Measurements from ENCODE around the gene P2RY1.

DNA sequence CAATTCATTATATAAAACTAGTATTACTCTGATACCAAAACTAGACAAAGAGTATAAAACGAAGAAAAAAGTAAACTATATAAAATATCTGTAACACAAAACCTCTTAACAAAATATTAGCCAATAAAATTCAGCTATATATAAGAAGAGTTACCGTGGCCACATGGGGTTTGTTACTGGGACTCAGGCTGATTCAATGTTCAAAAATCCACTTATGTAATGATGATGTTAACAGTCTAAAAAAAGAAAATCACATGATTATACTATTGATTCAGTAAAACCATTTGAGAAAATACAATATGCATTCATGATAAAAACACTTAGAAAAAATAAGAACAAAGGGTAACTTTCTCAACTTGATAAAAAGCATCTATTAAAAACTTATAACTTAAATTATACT is 18.3 kb downstream of the P2RY1 start:
- TF ChIP-seq CTCF (conservative IDR thresholded peaks at IDR 0.05; ENCODE audit: low read depth in 2 of 2) (no peak), POLR2AphosphoS5 (IDR thresholded peaks at IDR 0.05; ENCODE audit: low read depth) (no peak), EZH2 (IDR thresholded peaks at IDR 0.05; ENCODE audit: low read depth, unreplicated experiment) (no peak), EZH2phosphoT487 (IDR thresholded peaks at IDR 0.05; ENCODE audit: unreplicated experiment) (no peak), ZNF331 (CRISPR knock-in tag; IDR thresholded peaks at IDR 0.05; ENCODE audit: low read depth) (no peak), JUNB (IDR thresholded peaks at IDR 0.05; ENCODE audit: unreplicated experiment) (no peak), STAT1 (IDR thresholded peaks at IDR 0.05; ENCODE audit: unreplicated experiment) (no peak), CREB1 (CRISPR knock-in tag; IDR thresholded peaks at IDR 0.05; ENCODE audit: low read depth) (no peak), NANOG (IDR thresholded peaks at IDR 0.05; ENCODE audit: borderline replicate concordance) (no peak)
- TF ChIP-seq, protein P1, sequence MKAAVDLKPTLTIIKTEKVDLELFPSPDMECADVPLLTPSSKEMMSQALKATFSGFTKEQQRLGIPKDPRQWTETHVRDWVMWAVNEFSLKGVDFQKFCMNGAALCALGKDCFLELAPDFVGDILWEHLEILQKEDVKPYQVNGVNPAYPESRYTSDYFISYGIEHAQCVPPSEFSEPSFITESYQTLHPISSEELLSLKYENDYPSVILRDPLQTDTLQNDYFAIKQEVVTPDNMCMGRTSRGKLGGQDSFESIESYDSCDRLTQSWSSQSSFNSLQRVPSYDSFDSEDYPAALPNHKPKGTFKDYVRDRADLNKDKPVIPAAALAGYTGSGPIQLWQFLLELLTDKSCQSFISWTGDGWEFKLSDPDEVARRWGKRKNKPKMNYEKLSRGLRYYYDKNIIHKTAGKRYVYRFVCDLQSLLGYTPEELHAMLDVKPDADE (IDR thresholded peaks at IDR 0.05), result no peak
- TF ChIP-seq, protein P2, sequence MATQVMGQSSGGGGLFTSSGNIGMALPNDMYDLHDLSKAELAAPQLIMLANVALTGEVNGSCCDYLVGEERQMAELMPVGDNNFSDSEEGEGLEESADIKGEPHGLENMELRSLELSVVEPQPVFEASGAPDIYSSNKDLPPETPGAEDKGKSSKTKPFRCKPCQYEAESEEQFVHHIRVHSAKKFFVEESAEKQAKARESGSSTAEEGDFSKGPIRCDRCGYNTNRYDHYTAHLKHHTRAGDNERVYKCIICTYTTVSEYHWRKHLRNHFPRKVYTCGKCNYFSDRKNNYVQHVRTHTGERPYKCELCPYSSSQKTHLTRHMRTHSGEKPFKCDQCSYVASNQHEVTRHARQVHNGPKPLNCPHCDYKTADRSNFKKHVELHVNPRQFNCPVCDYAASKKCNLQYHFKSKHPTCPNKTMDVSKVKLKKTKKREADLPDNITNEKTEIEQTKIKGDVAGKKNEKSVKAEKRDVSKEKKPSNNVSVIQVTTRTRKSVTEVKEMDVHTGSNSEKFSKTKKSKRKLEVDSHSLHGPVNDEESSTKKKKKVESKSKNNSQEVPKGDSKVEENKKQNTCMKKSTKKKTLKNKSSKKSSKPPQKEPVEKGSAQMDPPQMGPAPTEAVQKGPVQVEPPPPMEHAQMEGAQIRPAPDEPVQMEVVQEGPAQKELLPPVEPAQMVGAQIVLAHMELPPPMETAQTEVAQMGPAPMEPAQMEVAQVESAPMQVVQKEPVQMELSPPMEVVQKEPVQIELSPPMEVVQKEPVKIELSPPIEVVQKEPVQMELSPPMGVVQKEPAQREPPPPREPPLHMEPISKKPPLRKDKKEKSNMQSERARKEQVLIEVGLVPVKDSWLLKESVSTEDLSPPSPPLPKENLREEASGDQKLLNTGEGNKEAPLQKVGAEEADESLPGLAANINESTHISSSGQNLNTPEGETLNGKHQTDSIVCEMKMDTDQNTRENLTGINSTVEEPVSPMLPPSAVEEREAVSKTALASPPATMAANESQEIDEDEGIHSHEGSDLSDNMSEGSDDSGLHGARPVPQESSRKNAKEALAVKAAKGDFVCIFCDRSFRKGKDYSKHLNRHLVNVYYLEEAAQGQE (IDR thresholded peaks at IDR 0.05; ENCODE audit: unreplicated experiment), result no peak

All from GM23338 (cell line).